HG03280 (cell line): ENCODE measurements around the gene ZNF415.
"Not testable (repeated sequence)": the region's sequence is repeated elsewhere in the genome, so short reads cannot be mapped to it uniquely, and the experiment has no call there.

Experiments
- ATAC-seq: cut with Tn5 transposase; IDR thresholded peaks from one replicate; pipeline ENCODE4 v1.9.1; 2021; ENCODE audit warnings: mild to moderate bottlenecking, moderate library complexity; ENCODE audit not compliant: unreplicated experiment

ZNF415 gene

GRCh38 chr19:53132141-53132991, at the start of gene ZNF415:
ZNF415 (minus strand) TSS chr19:53132910; CDS start chr19:53122676, 10,234 bp downstream.
- ATAC-seq = no peak

- no peak for ATAC-seq
Measured at GRCh38 chr19:53182202-53182601, 49.5 kb upstream of the ZNF415 start.

GRCh38 chr19:53177986-53178385, 45.3 kb upstream of the ZNF415 start:
- ATAC-seq = no peak

GRCh38 chr19:53172889-53173288, 40.2 kb upstream of the ZNF415 start:
- ATAC-seq = no peak

GRCh38 chr19:53165691-53166091, 33.0 kb upstream of the ZNF415 start:
- ATAC-seq = no peak

GRCh38 chr19:53161123-53161522, 28.4 kb upstream of the ZNF415 start:
- no peak for ATAC-seq

- no peak for ATAC-seq
Measured at GRCh38 chr19:53160350-53160749, 27.6 kb upstream of the ZNF415 start.

- no peak for ATAC-seq
Measured at GRCh38 chr19:53158119-53158656, 25.5 kb upstream of the ZNF415 start.

GRCh38 chr19:53157626-53158025, 24.9 kb upstream of the ZNF415 start:
- ATAC-seq = no peak

- no peak for ATAC-seq
Measured at GRCh38 chr19:53156850-53157249, 24.1 kb upstream of the ZNF415 start.

- no peak for ATAC-seq
Measured at GRCh38 chr19:53147645-53148044, 14.9 kb upstream of the ZNF415 start.

GRCh38 chr19:53140351-53140750, 7.6 kb upstream of the ZNF415 start:
- ATAC-seq = no peak

- no peak for ATAC-seq
Measured at GRCh38 chr19:53136432-53136831, 3.7 kb upstream of the ZNF415 start.

- ATAC-seq = no peak
Measured at GRCh38 chr19:53131727-53132126, 983 bp downstream of the ZNF415 start.

GRCh38 chr19:53131085-53131590, 1.6 kb downstream of the ZNF415 start:
- ATAC-seq = no peak

- no peak for ATAC-seq
Measured at GRCh38 chr19:53130506-53130905, 2.2 kb downstream of the ZNF415 start.

GRCh38 chr19:53126733-53127526, 5.8 kb downstream of the ZNF415 start:
- not testable (repeated sequence) for ATAC-seq

GRCh38 chr19:53123400-53123799, 9.3 kb downstream of the ZNF415 start:
- no peak for ATAC-seq

GRCh38 chr19:53112286-53112685, 20.4 kb downstream of the ZNF415 start:
- ATAC-seq = no peak

- ATAC-seq = no peak
Measured at GRCh38 chr19:53109527-53109926, 23.2 kb downstream of the ZNF415 start.
